Measurements from ENCODE around the gene LRIG1. TPM values are rescaled to one million over a fixed set of nuclear protein-coding genes. Genes with fewer than 3 reads are reported as not detected.
A peak's percentile ranks its signal among the peaks of the same experiment; 100 is the strongest.

Gene LRIG1, protein sequence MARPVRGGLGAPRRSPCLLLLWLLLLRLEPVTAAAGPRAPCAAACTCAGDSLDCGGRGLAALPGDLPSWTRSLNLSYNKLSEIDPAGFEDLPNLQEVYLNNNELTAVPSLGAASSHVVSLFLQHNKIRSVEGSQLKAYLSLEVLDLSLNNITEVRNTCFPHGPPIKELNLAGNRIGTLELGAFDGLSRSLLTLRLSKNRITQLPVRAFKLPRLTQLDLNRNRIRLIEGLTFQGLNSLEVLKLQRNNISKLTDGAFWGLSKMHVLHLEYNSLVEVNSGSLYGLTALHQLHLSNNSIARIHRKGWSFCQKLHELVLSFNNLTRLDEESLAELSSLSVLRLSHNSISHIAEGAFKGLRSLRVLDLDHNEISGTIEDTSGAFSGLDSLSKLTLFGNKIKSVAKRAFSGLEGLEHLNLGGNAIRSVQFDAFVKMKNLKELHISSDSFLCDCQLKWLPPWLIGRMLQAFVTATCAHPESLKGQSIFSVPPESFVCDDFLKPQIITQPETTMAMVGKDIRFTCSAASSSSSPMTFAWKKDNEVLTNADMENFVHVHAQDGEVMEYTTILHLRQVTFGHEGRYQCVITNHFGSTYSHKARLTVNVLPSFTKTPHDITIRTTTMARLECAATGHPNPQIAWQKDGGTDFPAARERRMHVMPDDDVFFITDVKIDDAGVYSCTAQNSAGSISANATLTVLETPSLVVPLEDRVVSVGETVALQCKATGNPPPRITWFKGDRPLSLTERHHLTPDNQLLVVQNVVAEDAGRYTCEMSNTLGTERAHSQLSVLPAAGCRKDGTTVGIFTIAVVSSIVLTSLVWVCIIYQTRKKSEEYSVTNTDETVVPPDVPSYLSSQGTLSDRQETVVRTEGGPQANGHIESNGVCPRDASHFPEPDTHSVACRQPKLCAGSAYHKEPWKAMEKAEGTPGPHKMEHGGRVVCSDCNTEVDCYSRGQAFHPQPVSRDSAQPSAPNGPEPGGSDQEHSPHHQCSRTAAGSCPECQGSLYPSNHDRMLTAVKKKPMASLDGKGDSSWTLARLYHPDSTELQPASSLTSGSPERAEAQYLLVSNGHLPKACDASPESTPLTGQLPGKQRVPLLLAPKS
- 10 to 100 TPM in 2 of 4 donors, 1 to 10 TPM in 2; 3.5 to 41.0 (median 21.9) TPM for polyA plus RNA-seq
- long read RNA-seq, donor 1 = 0 reads
- long read RNA-seq, donor 2, full-length matches to known transcripts = 1 of 1 reads
- long read RNA-seq, donor 2, partial matches to known transcripts = 0 of 1 reads
- long read RNA-seq, donor 2, other reads (novel, unspliced or antisense) = 0 of 1 reads
- long read RNA-seq, donor 3, partial matches to known transcripts = 24 of 24 reads
- long read RNA-seq, donor 3, other reads (novel, unspliced or antisense) = 0 of 24 reads
- long read RNA-seq, donor 4 = 0 reads
- long read RNA-seq, donor 5 = 0 reads
- long read RNA-seq, donor 6, full-length matches to known transcripts = 1 of 1 reads
- long read RNA-seq, donor 6, partial matches to known transcripts = 0 of 1 reads
- long read RNA-seq, donor 6, other reads (novel, unspliced or antisense) = 0 of 1 reads
- long read RNA-seq, donor 7 = 0 reads
- long read RNA-seq, donor 8 = 0 reads
- long read RNA-seq, donor 9 = 0 reads
- long read RNA-seq, donor 10, full-length matches to known transcripts = 7 of 12 reads
- long read RNA-seq, donor 10, partial matches to known transcripts = 5 of 12 reads
- long read RNA-seq, donor 10, other reads (novel, unspliced or antisense) = 0 of 12 reads

GRCh38 chr3:66500576-66501482, at the start of gene LRIG1:
TSS of gene LRIG1 (minus strand) at chr3:66501022. CDS start at chr3:66500407, 615 bp downstream.
- Histone ChIP-seq H3K9me3 (ENCODE audit: control insufficient read depth in 2 of 2, insufficient read depth in 1 of 2, low read depth in 1 of 2, low read length in 1 of 2) (no peaks in the 10 kb centered on the region), H3K27ac (ENCODE audit: low read depth in 1 of 3, low read length in 2 of 3) (peak within 1 kb of the TSS; percentile 81 to 95 (median 85)), H3K4me1 (ENCODE audit: control insufficient read depth in 3 of 3, insufficient read depth in 2 of 3, low read depth in 1 of 3, low read length in 2 of 3) (peaks cover 0 to 31% (median 11%) of the 10 kb centered on the region in 3 donors), H3K36me3 (ENCODE audit: control insufficient read depth in 3 of 3, insufficient read depth in 2 of 3, low read depth in 1 of 3, low read length in 3 of 3) (no peaks in the 10 kb centered on the region), H3K27me3 (ENCODE audit: control insufficient read depth in 3 of 3, insufficient read depth in 3 of 3, low read length in 3 of 3) (no peaks in the 10 kb centered on the region), H3K4me3 (ENCODE audit: low read depth in 1 of 3, low read length in 3 of 3) (peak within 1 kb of the TSS; percentile 89 to 97 (median 96))
- FAIRE-seq = no peak
- WGBS, 3 donors = 0 to 1% (median 0%) methylated on average over 78 to 109 of the region's 109 CpGs
- DNase-seq = peak; percentile 99

GRCh38 chr3:66544619-66545429, 44.0 kb upstream of the LRIG1 start:
- Histone ChIP-seq H3K4me1 (ENCODE audit: control insufficient read depth in 3 of 3, insufficient read depth in 2 of 3, low read depth in 1 of 3, low read length in 2 of 3) (no peaks in the 10 kb centered on the region), H3K9me3 (ENCODE audit: control insufficient read depth in 2 of 2, insufficient read depth in 1 of 2, low read depth in 1 of 2, low read length in 1 of 2) (no peaks in the 10 kb centered on the region), H3K4me3 (ENCODE audit: low read depth in 1 of 3, low read length in 3 of 3) (no peak overlapping the region), H3K36me3 (ENCODE audit: control insufficient read depth in 3 of 3, insufficient read depth in 2 of 3, low read depth in 1 of 3, low read length in 3 of 3) (no peaks in the 10 kb centered on the region), H3K27me3 (ENCODE audit: control insufficient read depth in 3 of 3, insufficient read depth in 3 of 3, low read length in 3 of 3) (no peaks in the 10 kb centered on the region), H3K27ac (ENCODE audit: low read depth in 1 of 3, low read length in 2 of 3) (no peak overlapping the region)
- FAIRE-seq = no peak
- 97 to 98% (median 98%) methylated on average over 40 to 43 of the region's 43 CpGs for WGBS, 3 donors
- DNase-seq = no peak

- H3K9me3 ChIP-seq (ENCODE audit: control insufficient read depth in 2 of 2, insufficient read depth in 1 of 2, low read depth in 1 of 2, low read length in 1 of 2) = no peaks in the 10 kb centered on the region
- no peaks in the 10 kb centered on the region for H3K4me1 ChIP-seq (ENCODE audit: control insufficient read depth in 3 of 3, insufficient read depth in 2 of 3, low read depth in 1 of 3, low read length in 2 of 3)
- FAIRE-seq = no peak
- no peak overlapping the region for H3K4me3 ChIP-seq (ENCODE audit: low read depth in 1 of 3, low read length in 3 of 3)
- 48 to 63% (median 59%) methylated on average over 2 of the region's 2 CpGs for WGBS, 3 donors
- H3K27me3 ChIP-seq (ENCODE audit: control insufficient read depth in 3 of 3, insufficient read depth in 3 of 3, low read length in 3 of 3) = no peaks in the 10 kb centered on the region
- DNase-seq = no peak
- H3K36me3 ChIP-seq (ENCODE audit: control insufficient read depth in 3 of 3, insufficient read depth in 2 of 3, low read depth in 1 of 3, low read length in 3 of 3) = no peaks in the 10 kb centered on the region
- no peak overlapping the region for H3K27ac ChIP-seq (ENCODE audit: low read depth in 1 of 3, low read length in 2 of 3)
These were observed 41.3 kb upstream of the LRIG1 start for GRCh38 chr3:66542153-66542552.

DNA sequence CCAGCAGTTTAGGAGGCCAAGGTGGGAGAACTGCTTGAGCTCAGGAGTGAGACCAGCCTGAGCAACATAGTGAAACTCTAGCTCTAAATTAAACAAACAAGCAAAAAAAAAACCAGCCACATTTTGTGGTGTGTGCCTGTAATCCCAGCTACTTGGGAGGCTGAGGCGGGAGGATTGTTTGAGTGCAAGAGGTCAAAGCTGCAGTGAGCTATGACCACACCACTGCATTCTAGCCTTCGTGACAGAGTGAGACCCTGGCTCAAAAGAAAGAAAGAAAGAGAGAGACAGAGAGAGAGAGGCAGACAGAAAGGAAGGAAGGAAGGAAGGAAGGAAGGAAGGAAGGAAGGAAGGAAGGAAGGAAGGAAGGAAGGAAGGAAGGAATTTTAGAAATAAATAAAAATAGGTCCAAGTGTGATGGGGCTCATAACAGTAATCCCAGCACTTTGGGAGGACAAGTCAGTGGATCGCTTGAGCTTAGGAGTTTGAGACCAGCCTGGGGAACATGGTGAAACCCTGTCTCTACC, 38.7 kb upstream of the LRIG1 start:
- no peak for FAIRE-seq
- WGBS, 3 donors = 93% methylated on average over 3 of the region's 3 CpGs
- H3K4me3 ChIP-seq (ENCODE audit: low read depth in 1 of 3, low read length in 3 of 3) = no peak overlapping the region

GRCh38 chr3:66538390-66538789, 37.6 kb upstream of the LRIG1 start:
- peaks cover 0 to 9% (median 0%) of the 10 kb centered on the region in 3 donors for H3K4me1 ChIP-seq (ENCODE audit: control insufficient read depth in 3 of 3, insufficient read depth in 2 of 3, low read depth in 1 of 3, low read length in 2 of 3)
- DNase-seq = no peak
- no peak overlapping the region for H3K4me3 ChIP-seq (ENCODE audit: low read depth in 1 of 3, low read length in 3 of 3)
- no peaks in the 10 kb centered on the region for H3K27me3 ChIP-seq (ENCODE audit: control insufficient read depth in 3 of 3, insufficient read depth in 3 of 3, low read length in 3 of 3)
- FAIRE-seq = no peak
- H3K9me3 ChIP-seq (ENCODE audit: control insufficient read depth in 2 of 2, insufficient read depth in 1 of 2, low read depth in 1 of 2, low read length in 1 of 2) = no peaks in the 10 kb centered on the region
- no peaks in the 10 kb centered on the region for H3K36me3 ChIP-seq (ENCODE audit: control insufficient read depth in 3 of 3, insufficient read depth in 2 of 3, low read depth in 1 of 3, low read length in 3 of 3)
- no peak overlapping the region for H3K27ac ChIP-seq (ENCODE audit: low read depth in 1 of 3, low read length in 2 of 3)

More for the DNA sequence above, 38.7 kb upstream of the LRIG1 start:
- Histone ChIP-seq H3K27ac (ENCODE audit: low read depth in 1 of 3, low read length in 2 of 3) (no peak overlapping the region), H3K9me3 (ENCODE audit: control insufficient read depth in 2 of 2, insufficient read depth in 1 of 2, low read depth in 1 of 2, low read length in 1 of 2) (no peaks in the 10 kb centered on the region), H3K27me3 (ENCODE audit: control insufficient read depth in 3 of 3, insufficient read depth in 3 of 3, low read length in 3 of 3) (no peaks in the 10 kb centered on the region), H3K36me3 (ENCODE audit: control insufficient read depth in 3 of 3, insufficient read depth in 2 of 3, low read depth in 1 of 3, low read length in 3 of 3) (no peaks in the 10 kb centered on the region), H3K4me1 (ENCODE audit: control insufficient read depth in 3 of 3, insufficient read depth in 2 of 3, low read depth in 1 of 3, low read length in 2 of 3) (peaks cover 0 to 4% (median 0%) of the 10 kb centered on the region in 3 donors)
- no peak for DNase-seq

DNA sequence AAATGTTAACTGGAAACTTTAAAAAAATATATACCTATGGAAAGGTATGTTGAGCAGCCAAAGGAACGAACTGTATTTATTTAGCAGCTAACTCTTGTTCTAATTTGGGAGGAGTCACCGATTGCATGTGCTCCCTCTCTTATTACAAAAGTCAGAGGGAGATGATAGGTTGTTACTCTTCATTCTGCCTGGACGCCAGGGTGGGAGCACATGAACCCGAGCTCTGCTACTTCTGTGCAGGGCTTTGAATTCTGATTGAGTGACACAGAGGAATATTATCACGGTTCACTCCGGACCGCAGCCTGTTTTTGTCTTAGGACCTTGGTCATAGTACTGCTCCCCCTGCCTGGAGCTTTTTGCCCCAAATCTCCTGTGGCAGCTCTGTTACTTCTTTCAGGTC, 36.9 kb upstream of the LRIG1 start:
- Histone ChIP-seq H3K4me3 (ENCODE audit: low read depth in 1 of 3, low read length in 3 of 3) (no peak overlapping the region), H3K4me1 (ENCODE audit: control insufficient read depth in 3 of 3, insufficient read depth in 2 of 3, low read depth in 1 of 3, low read length in 2 of 3) (peaks cover 0 to 9% (median 0%) of the 10 kb centered on the region in 3 donors), H3K9me3 (ENCODE audit: control insufficient read depth in 2 of 2, insufficient read depth in 1 of 2, low read depth in 1 of 2, low read length in 1 of 2) (no peaks in the 10 kb centered on the region), H3K27ac (ENCODE audit: low read depth in 1 of 3, low read length in 2 of 3) (no peak overlapping the region), H3K36me3 (ENCODE audit: control insufficient read depth in 3 of 3, insufficient read depth in 2 of 3, low read depth in 1 of 3, low read length in 3 of 3) (no peaks in the 10 kb centered on the region), H3K27me3 (ENCODE audit: control insufficient read depth in 3 of 3, insufficient read depth in 3 of 3, low read length in 3 of 3) (no peaks in the 10 kb centered on the region)
- WGBS, 3 donors = 89 to 92% (median 91%) methylated on average over 7 of the region's 7 CpGs
- DNase-seq (no peak), FAIRE-seq (no peak)

All from small intestine (tissue), 16 donors.